ENCODE measurements around the gene AMIGO2.

The AMIGO2 gene

GRCh38 chr12:47107926-47108325 is 28.2 kb upstream of the AMIGO2 start:
- no peak for DNase-seq
- H3K9me3 Mint-ChIP-seq, result no peaks in the 10 kb centered on the region
- H3K4me1 Mint-ChIP-seq, result peaks cover 0 to 5% of the 10 kb centered on the region in 2 donors
- peaks cover 33 to 52% of the 10 kb centered on the region in 2 donors for H3K36me3 Mint-ChIP-seq
- no peak overlapping the region for H3K27ac Mint-ChIP-seq
- H3K27me3 Mint-ChIP-seq, result no peaks in the 10 kb centered on the region
- ATAC-seq (replicated peaks), result no peak
- no peak overlapping the region for H3K4me3 Mint-ChIP-seq

- Mint-ChIP-seq H3K27ac (peak overlapping the region; percentile 14), H3K9me3 (no peaks in the 10 kb centered on the region), H3K4me3 (no peak overlapping the region), H3K4me1 (peaks cover 0 to 5% of the 10 kb centered on the region in 2 donors), H3K27me3 (no peaks in the 10 kb centered on the region), H3K36me3 (peaks cover 30 to 47% of the 10 kb centered on the region in 2 donors)
- DNase-seq (no peak), ATAC-seq (replicated peaks) (no peak)
Observed at GRCh38 chr12:47107446-47107845, 27.7 kb upstream of the AMIGO2 start.

- Mint-ChIP-seq H3K36me3 (peaks cover 24 to 37% of the 10 kb centered on the region in 2 donors), H3K9me3 (no peaks in the 10 kb centered on the region), H3K4me1 (peaks cover 0 to 5% of the 10 kb centered on the region in 2 donors), H3K27me3 (no peaks in the 10 kb centered on the region), H3K4me3 (no peak overlapping the region), H3K27ac (no peak overlapping the region)
- ATAC-seq (replicated peaks), result no peak
- DNase-seq, result no peak
Observed at GRCh38 chr12:47105914-47106674, 26.3 kb upstream of the AMIGO2 start.

- ATAC-seq (replicated peaks) (no peak), DNase-seq (no peak)
- H3K4me3 Mint-ChIP-seq, result no peak overlapping the region
Observed at GRCh38 chr12:47102845-47103651, 23.3 kb upstream of the AMIGO2 start.

DNA sequence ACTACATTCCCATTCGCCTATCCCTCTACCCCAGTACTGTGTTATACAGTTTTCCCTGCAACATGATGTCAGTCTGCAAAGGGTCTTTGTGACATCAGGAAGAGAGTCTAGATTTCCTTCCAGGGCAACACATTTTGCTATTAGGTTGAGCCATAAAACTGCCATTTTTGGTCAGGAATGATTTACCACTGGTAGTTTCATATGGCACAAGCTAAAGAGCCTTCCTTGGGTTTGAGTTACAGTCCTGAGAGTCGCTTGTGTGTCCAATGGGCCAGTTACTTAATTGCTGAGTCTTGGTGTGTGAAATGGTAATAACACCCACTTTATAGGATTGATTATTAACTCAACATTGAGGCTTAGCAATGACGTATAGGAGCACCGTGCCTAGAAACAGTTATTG is 22.6 kb upstream of the AMIGO2 start:
- Mint-ChIP-seq H3K4me1 (peaks cover 0 to 5% of the 10 kb centered on the region in 2 donors), H3K27me3 (no peaks in the 10 kb centered on the region), H3K9me3 (no peaks in the 10 kb centered on the region), H3K27ac (no peak overlapping the region), H3K4me3 (no peak overlapping the region), H3K36me3 (peaks cover 19 to 33% of the 10 kb centered on the region in 2 donors)
- no peak for ATAC-seq (replicated peaks)
- DNase-seq, result no peak

More at GRCh38 chr12:47102845-47103651, 23.3 kb upstream of the AMIGO2 start:
- Mint-ChIP-seq H3K27me3 (no peaks in the 10 kb centered on the region), H3K9me3 (no peaks in the 10 kb centered on the region), H3K36me3 (peaks cover 20 to 34% of the 10 kb centered on the region in 2 donors), H3K4me1 (peaks cover 0 to 5% of the 10 kb centered on the region in 2 donors), H3K27ac (peak overlapping the region; percentile 37)

DNA sequence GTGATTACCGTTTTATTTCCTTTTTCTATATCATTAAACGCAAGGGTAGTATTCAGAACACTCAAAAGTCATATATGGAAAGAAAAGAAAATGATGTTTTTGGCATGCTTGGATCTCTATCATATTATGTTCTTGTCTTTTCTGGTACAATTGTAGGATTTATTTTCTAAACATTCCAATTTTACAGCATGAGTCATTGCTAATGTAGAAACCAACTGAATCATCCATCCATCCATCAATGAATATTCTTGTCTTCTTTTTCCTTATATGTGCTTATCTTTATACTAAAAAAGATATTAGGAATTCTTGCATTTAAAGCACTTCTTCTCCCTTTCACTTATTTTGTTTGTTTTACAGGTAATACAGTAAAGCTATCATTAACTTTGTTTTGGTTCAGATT is 20.4 kb upstream of the AMIGO2 start:
- H3K9me3 Mint-ChIP-seq, result no peaks in the 10 kb centered on the region
- H3K4me1 Mint-ChIP-seq, result peaks cover 3 to 6% of the 10 kb centered on the region in 2 donors
- no peak overlapping the region for H3K27ac Mint-ChIP-seq
- no peak for ATAC-seq (replicated peaks)
- no peaks in the 10 kb centered on the region for H3K27me3 Mint-ChIP-seq
- no peak overlapping the region for H3K4me3 Mint-ChIP-seq
- DNase-seq, result no peak
- H3K36me3 Mint-ChIP-seq, result peaks cover 12 to 20% of the 10 kb centered on the region in 2 donors

DNA sequence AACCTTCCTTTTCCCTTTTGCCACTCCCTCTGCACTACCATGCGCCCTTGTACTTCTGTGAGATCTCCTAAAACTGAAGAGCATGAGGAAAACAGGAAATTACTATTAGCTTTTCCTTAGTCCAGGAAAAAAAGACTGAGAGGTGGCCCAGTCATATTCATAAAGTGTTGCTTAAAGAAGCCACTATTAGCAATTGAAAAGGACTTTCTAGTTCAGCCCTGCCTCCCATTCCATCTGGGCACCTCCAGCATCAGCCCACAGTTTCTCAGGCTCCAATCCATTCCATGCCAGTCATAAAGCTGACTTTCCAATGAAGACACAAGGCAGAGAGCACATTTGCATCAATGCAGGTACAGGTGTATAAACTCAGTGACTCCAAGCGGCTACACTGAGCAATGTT is 19.9 kb upstream of the AMIGO2 start:
- Mint-ChIP-seq H3K9me3 (no peaks in the 10 kb centered on the region), H3K27ac (no peak overlapping the region), H3K27me3 (no peaks in the 10 kb centered on the region), H3K4me3 (no peak overlapping the region), H3K36me3 (peaks cover 9 to 19% of the 10 kb centered on the region in 2 donors), H3K4me1 (peaks cover 3 to 6% of the 10 kb centered on the region in 2 donors)
- ATAC-seq (replicated peaks) (no peak), DNase-seq (no peak)

DNA sequence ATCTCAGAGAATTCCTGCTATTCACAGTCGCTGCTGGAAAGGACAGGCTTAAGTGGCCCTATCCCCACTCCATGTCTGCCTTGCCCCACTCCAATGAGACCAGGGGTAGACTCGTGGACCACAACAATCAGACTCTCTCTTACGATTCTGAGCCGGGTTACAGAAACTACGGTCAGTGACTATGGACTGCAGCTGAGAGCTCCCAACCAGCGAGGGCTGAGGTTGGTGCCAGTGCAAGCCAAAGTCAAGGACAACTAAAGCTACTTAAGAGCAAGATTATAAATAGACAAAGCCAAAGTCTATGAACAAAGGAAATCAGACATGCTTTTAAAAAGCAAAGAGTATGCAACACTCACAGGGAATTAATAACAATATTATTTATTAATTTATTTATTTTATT is 18.3 kb upstream of the AMIGO2 start:
- H3K4me1 Mint-ChIP-seq, result peaks cover 0 to 6% of the 10 kb centered on the region in 2 donors
- H3K36me3 Mint-ChIP-seq, result peaks cover 6 to 14% of the 10 kb centered on the region in 2 donors
- no peaks in the 10 kb centered on the region for H3K27me3 Mint-ChIP-seq
- no peak overlapping the region for H3K4me3 Mint-ChIP-seq
- no peak overlapping the region for H3K27ac Mint-ChIP-seq
- DNase-seq, result no peak
- ATAC-seq (replicated peaks), result no peak
- H3K9me3 Mint-ChIP-seq, result no peaks in the 10 kb centered on the region

- H3K36me3 Mint-ChIP-seq, result peaks cover 6 to 14% of the 10 kb centered on the region in 2 donors
- H3K27me3 Mint-ChIP-seq, result no peaks in the 10 kb centered on the region
- no peak overlapping the region for H3K4me3 Mint-ChIP-seq
- no peak for ATAC-seq (replicated peaks)
- DNase-seq, result no peak
- no peak overlapping the region for H3K27ac Mint-ChIP-seq
- peaks cover 0 to 6% of the 10 kb centered on the region in 2 donors for H3K4me1 Mint-ChIP-seq
- H3K9me3 Mint-ChIP-seq, result no peaks in the 10 kb centered on the region
Observed at GRCh38 chr12:47097276-47097896, 17.6 kb upstream of the AMIGO2 start.

GRCh38 chr12:47095446-47096236 is 15.9 kb upstream of the AMIGO2 start:
- no peak overlapping the region for H3K4me3 Mint-ChIP-seq
- H3K27ac Mint-ChIP-seq, result no peak overlapping the region
- peaks cover 0 to 6% of the 10 kb centered on the region in 2 donors for H3K4me1 Mint-ChIP-seq
- no peak for ATAC-seq (replicated peaks)
- H3K36me3 Mint-ChIP-seq, result peaks cover 6 to 19% of the 10 kb centered on the region in 2 donors
- H3K27me3 Mint-ChIP-seq, result no peaks in the 10 kb centered on the region
- DNase-seq, result no peak
- H3K9me3 Mint-ChIP-seq, result peaks cover 0 to 2% of the 10 kb centered on the region in 2 donors

- ATAC-seq (replicated peaks) (no peak), DNase-seq (no peak)
- no peaks in the 10 kb centered on the region for H3K27me3 Mint-ChIP-seq
- H3K36me3 Mint-ChIP-seq, result peaks cover 11 to 27% of the 10 kb centered on the region in 2 donors
- no peak overlapping the region for H3K27ac Mint-ChIP-seq
- peaks cover 0 to 6% of the 10 kb centered on the region in 2 donors for H3K4me1 Mint-ChIP-seq
- H3K4me3 Mint-ChIP-seq, result no peak overlapping the region
- peaks cover 4% of the 10 kb centered on the region in 2 donors for H3K9me3 Mint-ChIP-seq
Observed at GRCh38 chr12:47094804-47095203, 15.0 kb upstream of the AMIGO2 start.

DNA sequence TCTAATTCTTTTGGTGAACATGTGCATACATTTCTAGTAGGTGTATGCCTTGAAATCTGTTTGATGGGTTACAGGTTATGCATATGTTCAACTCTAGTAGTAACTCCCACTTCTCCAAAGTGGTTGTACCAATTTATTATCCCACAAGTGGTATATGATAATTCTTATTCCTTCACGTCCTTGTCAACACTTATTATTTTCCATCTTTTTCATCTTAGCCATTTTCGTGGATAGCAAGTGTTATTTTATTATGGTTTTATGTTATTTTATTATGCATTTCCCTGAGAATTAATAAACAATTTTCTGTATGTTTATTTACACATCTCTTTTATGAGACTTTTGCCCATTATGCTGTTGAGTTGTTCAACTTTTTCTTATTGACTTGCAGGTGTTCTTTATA is 11.2 kb upstream of the AMIGO2 start:
- Mint-ChIP-seq H3K4me3 (no peak overlapping the region), H3K27me3 (no peaks in the 10 kb centered on the region), H3K4me1 (peaks cover 0 to 7% of the 10 kb centered on the region in 2 donors), H3K9me3 (peaks cover 4% of the 10 kb centered on the region in 2 donors), H3K27ac (no peak overlapping the region), H3K36me3 (peaks cover 10 to 17% of the 10 kb centered on the region in 2 donors)
- no peak for ATAC-seq (replicated peaks)
- DNase-seq, result no peak

- H3K27ac Mint-ChIP-seq, result no peak overlapping the region
- H3K36me3 Mint-ChIP-seq, result peaks cover 5 to 16% of the 10 kb centered on the region in 2 donors
- DNase-seq, result no peak
- no peaks in the 10 kb centered on the region for H3K27me3 Mint-ChIP-seq
- H3K4me3 Mint-ChIP-seq, result no peak overlapping the region
- peaks cover 4% of the 10 kb centered on the region in 2 donors for H3K9me3 Mint-ChIP-seq
- peaks cover 20 to 28% of the 10 kb centered on the region in 2 donors for H3K4me1 Mint-ChIP-seq
- no peak for ATAC-seq (replicated peaks)
Observed at GRCh38 chr12:47088021-47088944, 8.5 kb upstream of the AMIGO2 start.
